Endothelial cell of umbilical vein (primary cell): ENCODE measurements around the gene DOC2B.

ENCODE experiments used
- CTCF ChIP-seq, 2 donors: IDR thresholded peaks; 1 replicate in 1 of 2; 2 replicates in 1 of 2; pipeline ENCODE4 v1.5.1; 2011; ENCODE audit warnings: low read length in 2 of 2, mild to moderate bottlenecking in 2 of 2, moderate library complexity in 2 of 2, control low read depth in 1 of 2, inconsistent platforms in 1 of 2, low read depth in 1 of 2; ENCODE audit not compliant: insufficient read depth in 1 of 2; ENCODE audit errors: extremely low read depth in 1 of 2
- EZH2 ChIP-seq: IDR thresholded peaks from 2 replicates; pipeline ENCODE4 v1.6.1; 2012; ENCODE audit warnings: borderline replicate concordance, low read depth, mild to moderate bottlenecking, moderate library complexity, low read length, inconsistent platforms; ENCODE audit not compliant: severe bottlenecking
- MAX ChIP-seq: IDR thresholded peaks from 2 replicates; pipeline ENCODE4 v1.6.1; 2011; ENCODE audit not compliant: insufficient read depth, insufficient read length
- POLR2A ChIP-seq: IDR thresholded peaks from 2 replicates; pipeline ENCODE4 v1.6.1; 2012; ENCODE audit warnings: low read depth, mild to moderate bottlenecking, control low read depth, low read length
- POLR2AphosphoS5 ChIP-seq: IDR thresholded peaks from 2 replicates; pipeline ENCODE4 v1.6.1; 2012; ENCODE audit warnings: low read depth, mild to moderate bottlenecking, control low read depth, low read length, moderate library complexity; ENCODE audit not compliant: insufficient read depth

GRCh38 chr17:200586-200985 lies 19.1 kb upstream of the DOC2B start:
- no peak for TF ChIP-seq CTCF (IDR thresholded peaks at IDR 0.05; ENCODE audit: extremely low read depth in 1 of 2, insufficient read depth in 1 of 2, low read depth in 1 of 2, low read length in 2 of 2)
- TF ChIP-seq POLR2A: no peak
- no peak for TF ChIP-seq EZH2
- TF ChIP-seq POLR2AphosphoS5: no peak
- TF ChIP-seq MAX: no peak
